Nephron (organoid): ENCODE results near the gene ZFP36L1.

ENCODE experiments used
- H3K27ac Mint-ChIP-seq, 3 experiments: 2 replicates each; pipeline ENCODE4 v1.8.0; 2020; ENCODE audit warnings: mixed read lengths in 3 of 3, mild to moderate bottlenecking in 2 of 3, moderate library complexity in 1 of 3
- H3K27me3 Mint-ChIP-seq: 2 replicates; pipeline ENCODE4 v1.8.0; 2021; ENCODE audit warnings: low read depth, mild to moderate bottlenecking, moderate library complexity, mixed read lengths
- H3K36me3 Mint-ChIP-seq: 2 replicates; pipeline ENCODE4 v1.8.0; 2020; ENCODE audit warnings: low read depth, mixed read lengths
- H3K4me1 Mint-ChIP-seq: 2 replicates; pipeline ENCODE4 v1.8.0; 2020; ENCODE audit warnings: mixed read lengths
- H3K4me3 Mint-ChIP-seq, 3 experiments: 2 replicates each; pipeline ENCODE4 v1.8.0; 2020; ENCODE audit warnings: mild to moderate bottlenecking in 3 of 3, mixed read lengths in 3 of 3, moderate library complexity in 2 of 3
- H3K9me3 Mint-ChIP-seq: 2 replicates; pipeline ENCODE4 v1.8.0; 2020; ENCODE audit warnings: mixed read lengths
- CTCF ChIP-seq, 3 experiments: fragments of 200-600 bp; sonication (generic); IDR thresholded peaks; one replicate each; pipeline ENCODE4 v1.5.0; 2021; ENCODE audit warnings: antibody characterized with exemption in 3 of 3; ENCODE audit not compliant: unreplicated experiment in 3 of 3

ZFP36L1 gene

GRCh38 chr14:68823434-68824206 is 30.8 kb upstream of the ZFP36L1 start:
- H3K27ac Mint-ChIP-seq = peak overlapping the region; percentile 15 to 70 (median 27)
- no peaks in the 10 kb centered on the region for H3K36me3 Mint-ChIP-seq
- peaks cover 35% of the 10 kb centered on the region for H3K4me1 Mint-ChIP-seq
- no peaks in the 10 kb centered on the region for H3K27me3 Mint-ChIP-seq
- peaks cover under 1% of the 10 kb centered on the region for H3K9me3 Mint-ChIP-seq
- H3K4me3 Mint-ChIP-seq = no peak overlapping the region
- no peak for TF ChIP-seq CTCF (IDR thresholded peaks at IDR 0.05; ENCODE audit: unreplicated experiment in 3 of 3)

GRCh38 chr14:68822926-68823325 is 30.1 kb upstream of the ZFP36L1 start:
- Mint-ChIP-seq H3K9me3 (no peaks in the 10 kb centered on the region), H3K27ac (peak overlapping the region in 2 of 3 experiments; percentile 27 to 70), H3K27me3 (no peaks in the 10 kb centered on the region), H3K36me3 (no peaks in the 10 kb centered on the region), H3K4me1 (peaks cover 40% of the 10 kb centered on the region), H3K4me3 (no peak overlapping the region)
- TF ChIP-seq CTCF (IDR thresholded peaks at IDR 0.05; ENCODE audit: unreplicated experiment in 3 of 3) = no peak

- no peaks in the 10 kb centered on the region for H3K27me3 Mint-ChIP-seq
- peak overlapping the region; percentile 51 to 76 (median 67) for H3K27ac Mint-ChIP-seq
- H3K4me3 Mint-ChIP-seq = no peak overlapping the region
- H3K36me3 Mint-ChIP-seq = no peaks in the 10 kb centered on the region
- peaks cover 43% of the 10 kb centered on the region for H3K4me1 Mint-ChIP-seq
- no peaks in the 10 kb centered on the region for H3K9me3 Mint-ChIP-seq
- TF ChIP-seq CTCF (IDR thresholded peaks at IDR 0.05; ENCODE audit: unreplicated experiment in 3 of 3) = no peak
Observed at GRCh38 chr14:68822132-68822651, 29.3 kb upstream of the ZFP36L1 start.

- no peaks in the 10 kb centered on the region for H3K27me3 Mint-ChIP-seq
- H3K4me3 Mint-ChIP-seq = no peak overlapping the region
- no peaks in the 10 kb centered on the region for H3K9me3 Mint-ChIP-seq
- H3K27ac Mint-ChIP-seq = peak overlapping the region; percentile 51 to 100 (median 98)
- TF ChIP-seq CTCF (IDR thresholded peaks at IDR 0.05; ENCODE audit: unreplicated experiment in 3 of 3) = no peak
- peaks cover 49% of the 10 kb centered on the region for H3K4me1 Mint-ChIP-seq
- H3K36me3 Mint-ChIP-seq = no peaks in the 10 kb centered on the region
Observed at GRCh38 chr14:68820999-68821683, 28.3 kb upstream of the ZFP36L1 start.

- Mint-ChIP-seq H3K27ac (peak overlapping the region; percentile 48 to 100 (median 98)), H3K36me3 (no peaks in the 10 kb centered on the region), H3K4me3 (peak overlapping the region in 1 of 3 experiments; percentile 22), H3K9me3 (no peaks in the 10 kb centered on the region), H3K4me1 (peaks cover 55% of the 10 kb centered on the region), H3K27me3 (no peaks in the 10 kb centered on the region)
- TF ChIP-seq CTCF (IDR thresholded peaks at IDR 0.05; ENCODE audit: unreplicated experiment in 3 of 3) = no peak
Observed at GRCh38 chr14:68820536-68820935, 27.7 kb upstream of the ZFP36L1 start.
